ENCODE results near the gene PDX1.

PDX1 gene

DNA sequence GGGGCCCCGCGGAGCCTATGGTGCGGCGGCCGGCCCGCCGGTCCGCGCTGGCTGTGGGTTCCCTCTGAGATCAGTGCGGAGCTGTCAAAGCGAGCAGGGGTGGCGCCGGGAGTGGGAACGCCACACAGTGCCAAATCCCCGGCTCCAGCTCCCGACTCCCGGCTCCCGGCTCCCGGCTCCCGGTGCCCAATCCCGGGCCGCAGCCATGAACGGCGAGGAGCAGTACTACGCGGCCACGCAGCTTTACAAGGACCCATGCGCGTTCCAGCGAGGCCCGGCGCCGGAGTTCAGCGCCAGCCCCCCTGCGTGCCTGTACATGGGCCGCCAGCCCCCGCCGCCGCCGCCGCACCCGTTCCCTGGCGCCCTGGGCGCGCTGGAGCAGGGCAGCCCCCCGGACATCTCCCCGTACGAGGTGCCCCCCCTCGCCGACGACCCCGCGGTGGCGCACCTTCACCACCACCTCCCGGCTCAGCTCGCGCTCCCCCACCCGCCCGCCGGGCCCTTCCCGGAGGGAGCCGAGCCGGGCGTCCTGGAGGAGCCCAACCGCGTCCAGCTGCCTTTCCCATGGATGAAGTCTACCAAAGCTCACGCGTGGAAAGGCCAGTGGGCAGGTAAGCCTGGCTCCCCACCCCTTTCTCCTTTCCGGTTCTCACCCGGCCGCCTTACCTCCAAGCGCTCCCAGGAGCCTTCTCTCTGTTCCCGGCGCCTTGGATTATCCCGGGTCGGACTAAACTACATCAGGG, at the start of gene PDX1:
Gene PDX1, plus strand, starts transcription at position 67 of the 743 bp plus-strand sequence. Its CDS starts 139 bp downstream, at position 206.
- no peak within 1 kb of the TSS for H3K4me3 ChIP-seq (ENCODE audit: low read depth, low read length)
- TF ChIP-seq, protein P1, sequence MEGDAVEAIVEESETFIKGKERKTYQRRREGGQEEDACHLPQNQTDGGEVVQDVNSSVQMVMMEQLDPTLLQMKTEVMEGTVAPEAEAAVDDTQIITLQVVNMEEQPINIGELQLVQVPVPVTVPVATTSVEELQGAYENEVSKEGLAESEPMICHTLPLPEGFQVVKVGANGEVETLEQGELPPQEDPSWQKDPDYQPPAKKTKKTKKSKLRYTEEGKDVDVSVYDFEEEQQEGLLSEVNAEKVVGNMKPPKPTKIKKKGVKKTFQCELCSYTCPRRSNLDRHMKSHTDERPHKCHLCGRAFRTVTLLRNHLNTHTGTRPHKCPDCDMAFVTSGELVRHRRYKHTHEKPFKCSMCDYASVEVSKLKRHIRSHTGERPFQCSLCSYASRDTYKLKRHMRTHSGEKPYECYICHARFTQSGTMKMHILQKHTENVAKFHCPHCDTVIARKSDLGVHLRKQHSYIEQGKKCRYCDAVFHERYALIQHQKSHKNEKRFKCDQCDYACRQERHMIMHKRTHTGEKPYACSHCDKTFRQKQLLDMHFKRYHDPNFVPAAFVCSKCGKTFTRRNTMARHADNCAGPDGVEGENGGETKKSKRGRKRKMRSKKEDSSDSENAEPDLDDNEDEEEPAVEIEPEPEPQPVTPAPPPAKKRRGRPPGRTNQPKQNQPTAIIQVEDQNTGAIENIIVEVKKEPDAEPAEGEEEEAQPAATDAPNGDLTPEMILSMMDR (IDR thresholded peaks at IDR 0.05; ENCODE audit: low read depth, low read length) = no peak

DNA sequence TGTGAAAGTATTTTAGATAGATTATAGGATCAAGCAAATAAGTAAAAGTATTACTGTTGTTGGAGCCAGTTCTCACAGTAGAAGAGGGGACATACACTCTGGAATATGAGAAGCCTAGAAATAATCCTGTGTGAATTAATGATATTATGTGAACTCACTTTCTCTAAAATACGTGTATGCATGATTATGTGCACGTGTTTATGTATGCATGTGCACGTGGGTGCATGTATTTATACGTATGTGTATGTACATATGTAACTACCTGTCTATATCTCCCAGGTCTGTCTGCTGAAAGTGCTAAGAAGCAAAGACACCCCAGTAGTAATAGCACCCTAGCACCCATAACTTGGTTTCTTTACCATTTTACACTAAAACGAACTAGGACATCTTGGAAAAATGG, 41.5 kb upstream of the PDX1 start:
- TF ChIP-seq, protein P1 (IDR thresholded peaks at IDR 0.05; ENCODE audit: low read depth, low read length) = no peak
- no peak overlapping the region for H3K4me3 ChIP-seq (ENCODE audit: low read depth, low read length)

DNA sequence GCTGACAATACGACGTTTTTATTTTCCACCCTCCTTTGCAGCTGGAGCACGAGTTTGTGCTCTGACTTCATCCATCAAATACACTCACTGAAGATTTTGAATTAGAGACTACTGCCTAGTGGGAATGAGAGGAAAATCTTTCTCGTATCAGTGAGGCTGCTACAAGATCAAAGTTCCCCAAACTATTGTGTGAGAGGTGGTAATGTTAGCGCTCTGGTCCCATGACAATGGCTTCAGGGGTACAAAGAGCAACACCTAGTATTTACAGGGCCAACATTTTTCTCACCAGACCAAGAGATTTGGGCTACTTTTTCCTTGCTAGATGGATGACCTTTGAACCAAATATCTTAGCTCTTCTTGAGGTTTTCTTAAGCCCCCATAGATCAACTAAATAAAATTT, 30.3 kb upstream of the PDX1 start:
- no peak overlapping the region for H3K4me3 ChIP-seq (ENCODE audit: low read depth, low read length)
- TF ChIP-seq, protein P1 (IDR thresholded peaks at IDR 0.05; ENCODE audit: low read depth, low read length) = no peak

DNA sequence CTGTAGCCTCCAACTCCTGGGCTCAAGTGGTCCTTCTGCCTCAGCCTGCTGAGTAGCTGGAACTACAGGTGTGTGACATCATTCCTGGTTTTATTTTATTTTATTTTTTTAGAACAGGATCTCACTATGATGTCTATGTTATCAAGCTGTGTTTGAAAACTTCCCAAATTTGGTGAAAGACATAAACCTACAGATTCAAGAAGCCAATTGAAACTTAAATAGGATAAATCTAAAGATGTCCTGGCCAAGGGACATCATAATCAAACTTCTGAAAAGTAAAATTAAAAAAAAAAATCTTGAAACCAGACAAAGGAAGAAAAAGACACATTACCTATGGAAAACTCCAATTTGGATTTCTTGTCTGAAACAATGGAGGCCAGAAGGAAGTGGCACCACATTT, 23.1 kb upstream of the PDX1 start:
- H3K4me3 ChIP-seq (ENCODE audit: low read depth, low read length) = no peak overlapping the region
- TF ChIP-seq, protein P1 (IDR thresholded peaks at IDR 0.05; ENCODE audit: low read depth, low read length) = no peak

DNA sequence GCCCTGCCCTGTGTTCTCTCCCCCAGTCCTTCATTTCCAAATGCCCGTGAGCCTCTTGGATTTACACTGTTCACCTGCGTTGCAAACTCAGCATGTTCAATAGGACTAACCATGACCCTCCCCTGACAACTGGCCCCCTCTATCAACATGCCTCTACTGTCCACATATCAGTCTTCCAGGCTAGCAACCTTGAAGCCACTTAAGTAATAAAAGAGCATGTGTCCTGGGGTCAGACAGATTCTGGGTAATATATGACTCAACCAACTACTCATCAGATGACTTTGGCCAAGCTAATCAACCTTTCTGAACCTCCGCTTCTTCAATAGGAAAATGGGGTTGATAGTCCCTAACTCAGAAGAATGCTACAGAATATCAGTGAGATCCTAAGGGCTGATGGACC, 15.1 kb upstream of the PDX1 start:
- TF ChIP-seq, protein P1 (IDR thresholded peaks at IDR 0.05; ENCODE audit: low read depth, low read length) = no peak

DNA sequence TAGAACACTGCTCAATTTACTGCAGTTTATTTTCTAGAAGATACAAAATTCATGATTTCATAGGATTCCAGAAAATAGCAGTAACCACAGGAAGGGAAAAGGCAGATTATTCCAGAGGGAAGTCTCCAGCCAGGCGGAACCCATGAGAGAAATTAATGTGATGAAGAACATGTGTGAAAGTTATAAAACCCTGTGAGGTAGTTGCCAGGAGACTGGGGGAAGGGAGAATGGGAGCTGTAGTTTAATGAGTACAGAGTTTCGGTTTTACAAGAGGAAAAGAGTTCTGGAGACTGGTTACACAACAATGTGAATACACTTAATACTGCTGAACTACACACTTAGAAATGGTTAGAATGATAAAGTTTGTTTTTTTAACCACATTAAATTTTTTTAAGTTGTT, 14.2 kb upstream of the PDX1 start:
- no peak overlapping the region for H3K4me3 ChIP-seq (ENCODE audit: low read depth, low read length)
- TF ChIP-seq, protein P1 (IDR thresholded peaks at IDR 0.05; ENCODE audit: low read depth, low read length) = no peak

More for the DNA sequence above, 15.1 kb upstream of the PDX1 start:
- H3K4me3 ChIP-seq (ENCODE audit: low read depth, low read length) = no peak overlapping the region

DNA sequence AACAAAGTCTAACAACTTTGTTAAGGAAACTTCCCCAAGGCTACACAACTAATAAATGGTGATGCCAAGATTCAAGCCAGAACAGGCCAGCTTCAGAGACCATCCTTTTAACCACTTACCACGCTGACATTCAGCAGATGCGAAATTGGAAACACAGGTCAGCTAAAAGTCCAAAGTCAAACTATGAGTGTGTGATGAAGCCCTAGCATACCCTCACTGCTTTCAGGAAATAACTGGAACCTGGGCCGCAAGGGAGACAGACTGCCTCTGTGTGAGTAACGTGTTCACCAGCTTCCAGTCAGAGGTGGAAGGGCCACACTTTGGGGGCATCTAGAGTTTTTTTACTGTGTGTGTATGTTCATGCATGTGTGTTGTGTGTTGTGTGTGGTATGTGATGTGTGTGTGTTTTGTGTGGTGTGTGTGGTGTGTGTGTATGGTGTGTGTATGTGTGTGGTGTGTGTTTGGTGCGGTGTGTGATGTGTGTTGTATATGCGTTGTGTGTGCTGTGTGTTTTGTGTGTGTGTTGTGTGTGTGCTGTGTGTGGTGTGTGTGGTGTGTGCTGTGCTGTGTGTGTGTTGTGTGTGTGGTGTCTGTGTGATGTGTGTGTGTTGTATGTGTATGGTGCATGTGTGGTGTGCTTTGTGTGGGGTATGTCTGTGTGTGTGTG, 12.5 kb upstream of the PDX1 start:
- H3K4me3 ChIP-seq (ENCODE audit: low read depth, low read length) = no peak overlapping the region
- TF ChIP-seq, protein P1 (IDR thresholded peaks at IDR 0.05; ENCODE audit: low read depth, low read length) = no peak
